HG03175 (cell line): ENCODE measurements around the gene CCDC116.
"Not testable (repeated sequence)": the region's sequence is repeated elsewhere in the genome, so short reads cannot be mapped to it uniquely, and the experiment has no call there.

Experiments
- ATAC-seq: cut with Tn5 transposase; IDR thresholded peaks from one replicate; pipeline ENCODE4 v1.9.1; 2021; ENCODE audit warnings: mild to moderate bottlenecking, moderate library complexity; ENCODE audit not compliant: unreplicated experiment

Gene CCDC116

GRCh38 chr22:21678842-21679241, 46.3 kb downstream of the CCDC116 start:
- ATAC-seq = not testable (repeated sequence)

GRCh38 chr22:21679383-21679782, 46.8 kb downstream of the CCDC116 start:
- no peak for ATAC-seq

GRCh38 chr22:21680830-21681565, 48.4 kb downstream of the CCDC116 start:
- ATAC-seq = no peak

- no peak for ATAC-seq
Measured at GRCh38 chr22:21681566-21682370, 49.2 kb downstream of the CCDC116 start.

- ATAC-seq = no peak
Measured at GRCh38 chr22:21682385-21683175, 50.0 kb downstream of the CCDC116 start.

- no peak for ATAC-seq
Measured at GRCh38 chr22:21683401-21683811, 50.8 kb downstream of the CCDC116 start.

GRCh38 chr22:21684492-21685163, 52.1 kb downstream of the CCDC116 start:
- ATAC-seq = no peak

- ATAC-seq = no peak
Measured at GRCh38 chr22:21685164-21685513, 52.6 kb downstream of the CCDC116 start.

- no peak for ATAC-seq
Measured at GRCh38 chr22:21686193-21686608, 53.6 kb downstream of the CCDC116 start.
